Transverse colon (tissue), 4 donors: Measurements from ENCODE around the gene DPF3. TPM values are rescaled to one million over a fixed set of nuclear protein-coding genes. Genes with fewer than 3 reads are reported as not detected.

ENCODE experiments used
- DNase-seq: peaks from one replicate; pipeline ENCODE4 v3.0.0-alpha.2; 2019
- H3K27ac ChIP-seq, 4 donors: fragments of 200-600 bp; sonication (generic); 2 replicates each; pipeline ENCODE4 v1.5.1; 2016 to 2018; ENCODE audit warnings: inconsistent platforms in 4 of 4
- H3K27me3 ChIP-seq: fragments of 200-600 bp; sonication (generic); 2 replicates; pipeline ENCODE4 v1.5.1; 2017; ENCODE audit warnings: inconsistent platforms
- H3K36me3 ChIP-seq, 4 donors: fragments of 200-600 bp; sonication (generic); 2 replicates each; pipeline ENCODE4 v1.5.1; 2017 to 2019; ENCODE audit warnings: inconsistent platforms in 4 of 4
- H3K4me1 ChIP-seq, 4 donors: fragments of 200-600 bp; sonication (generic); 2 replicates each; pipeline ENCODE4 v1.5.1; 2017 to 2020; ENCODE audit warnings: inconsistent platforms in 4 of 4
- H3K4me3 ChIP-seq, 4 donors: fragments of 200-600 bp; sonication (generic); 1 replicate in 1 of 4; 2 replicates in 3 of 4; pipeline versions ENCODE4 v1.5.1 to v1.6.1; 2017 to 2019; ENCODE audit warnings: inconsistent platforms in 4 of 4
- H3K9me3 ChIP-seq, 2 donors: fragments of 200-600 bp; sonication (generic); 2 replicates each; pipeline ENCODE4 v1.5.1; 2017 to 2019; ENCODE audit warnings: inconsistent platforms in 2 of 2
- EP300 ChIP-seq: sonication (generic); formaldehyde crosslinking; IDR thresholded peaks from one replicate; pipeline ENCODE4 v1.6.1; 2017; ENCODE audit warnings: antibody characterized with exemption, low read depth
- POLR2A ChIP-seq: fragments of 450-650 bp; IDR thresholded peaks from one replicate; pipeline ENCODE4 v1.6.1; 2016; ENCODE audit warnings: antibody characterized with exemption, mild to moderate bottlenecking, moderate library complexity
- POLR2AphosphoS5 ChIP-seq, 3 donors: sonication (generic); formaldehyde crosslinking; IDR thresholded peaks; one replicate each; pipeline ENCODE4 v1.6.1; 2016; ENCODE audit warnings: antibody characterized with exemption in 3 of 3
- WGBS, 2 donors: methylation state at CpG; one replicate each; pipeline ENCODE4 v1.1.5; 2018; ENCODE audit warnings: low coverage in 1 of 2; 5-methylcytosine and 5-hydroxymethylcytosine counted together
- in situ Hi-C, 4 donors: fragments of 200-750 bp; cut with MboI; loops; one replicate each; pipeline versions ENCODE4 v1.15.0 to v1.15.1; 2017; ENCODE audit warnings: low sequenced_read_pairs in 3 of 4, low pct_ligation_motif_present in 1 of 4, low pct_unique_long_range_greater_than_20kb in 1 of 4
- intact Hi-C: fragments of 100-400 bp; cut with DNase I; formaldehyde crosslinking; loops from one replicate; pipeline ENCODE4 v1.15.1; 2023; ENCODE audit warnings: low total_unique reads
- total RNA-seq, 4 donors: library from RNA; depleted of rRNA; stranded (reverse); fragments of >200 nt; gene quantifications; one replicate each; pipeline ENCODE4 v1.1.0, GENCODE V29; 2016
- TF ChIP-seq, protein P1 (sequence below), 5 experiments: fragments of 200-600 bp in 3 of 5; fragments of 450-650 bp in 2 of 5; sonication (generic) in 3 of 5; IDR thresholded peaks; 1 replicate in 2 of 5; 2 replicates in 3 of 5; pipeline ENCODE4 v1.5.1; 2016 to 2017; ENCODE audit warnings: antibody characterized with exemption in 5 of 5, inconsistent platforms in 3 of 5, mild to moderate bottlenecking in 2 of 5, moderate library complexity in 1 of 5

DPF3 gene
- total RNA-seq, 4 donors from 2014 or later: 7.1 to 23.5 (median 10.9) TPM

DNA sequence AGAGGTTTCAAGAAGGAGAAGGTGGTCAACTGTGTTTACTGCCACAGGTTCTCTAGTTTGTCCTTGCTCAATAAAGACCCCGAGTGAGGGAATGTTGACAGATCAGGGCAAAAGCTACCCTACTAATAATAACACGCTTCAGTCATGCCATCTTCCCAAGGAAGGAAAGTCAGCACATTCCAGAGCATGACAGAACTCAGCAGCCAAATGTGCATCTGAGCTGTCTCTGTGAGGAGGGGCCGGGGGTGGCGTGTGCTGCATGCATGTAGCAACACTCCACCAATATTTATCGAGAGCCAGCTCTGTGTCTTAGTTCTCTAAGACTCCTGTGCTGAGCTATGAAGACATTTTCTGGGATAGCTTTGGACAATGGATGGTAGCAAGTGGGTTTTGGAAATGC, 260.4 kb downstream of the DPF3 start:
- Histone ChIP-seq H3K4me3 (no peak overlapping the region), H3K4me1 (no peaks in the 10 kb centered on the region), H3K36me3 (no peaks in the 10 kb centered on the region), H3K27ac (no peak overlapping the region), H3K27me3 (no peaks in the 10 kb centered on the region), H3K9me3 (no peaks in the 10 kb centered on the region)
- intact Hi-C loops (no loop called here), in situ Hi-C loops (no loop called here)
- no peak for DNase-seq
- no peak for TF ChIP-seq EP300
- TF ChIP-seq POLR2A: no peak
- TF ChIP-seq, protein P1, sequence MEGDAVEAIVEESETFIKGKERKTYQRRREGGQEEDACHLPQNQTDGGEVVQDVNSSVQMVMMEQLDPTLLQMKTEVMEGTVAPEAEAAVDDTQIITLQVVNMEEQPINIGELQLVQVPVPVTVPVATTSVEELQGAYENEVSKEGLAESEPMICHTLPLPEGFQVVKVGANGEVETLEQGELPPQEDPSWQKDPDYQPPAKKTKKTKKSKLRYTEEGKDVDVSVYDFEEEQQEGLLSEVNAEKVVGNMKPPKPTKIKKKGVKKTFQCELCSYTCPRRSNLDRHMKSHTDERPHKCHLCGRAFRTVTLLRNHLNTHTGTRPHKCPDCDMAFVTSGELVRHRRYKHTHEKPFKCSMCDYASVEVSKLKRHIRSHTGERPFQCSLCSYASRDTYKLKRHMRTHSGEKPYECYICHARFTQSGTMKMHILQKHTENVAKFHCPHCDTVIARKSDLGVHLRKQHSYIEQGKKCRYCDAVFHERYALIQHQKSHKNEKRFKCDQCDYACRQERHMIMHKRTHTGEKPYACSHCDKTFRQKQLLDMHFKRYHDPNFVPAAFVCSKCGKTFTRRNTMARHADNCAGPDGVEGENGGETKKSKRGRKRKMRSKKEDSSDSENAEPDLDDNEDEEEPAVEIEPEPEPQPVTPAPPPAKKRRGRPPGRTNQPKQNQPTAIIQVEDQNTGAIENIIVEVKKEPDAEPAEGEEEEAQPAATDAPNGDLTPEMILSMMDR (IDR thresholded peaks at IDR 0.05): no peak
- TF ChIP-seq POLR2AphosphoS5 (IDR thresholded peaks at IDR 0.05): no peak
- 60 to 84% methylated on average over 1 to 5 of the region's 5 CpGs for WGBS, 2 donors

DNA sequence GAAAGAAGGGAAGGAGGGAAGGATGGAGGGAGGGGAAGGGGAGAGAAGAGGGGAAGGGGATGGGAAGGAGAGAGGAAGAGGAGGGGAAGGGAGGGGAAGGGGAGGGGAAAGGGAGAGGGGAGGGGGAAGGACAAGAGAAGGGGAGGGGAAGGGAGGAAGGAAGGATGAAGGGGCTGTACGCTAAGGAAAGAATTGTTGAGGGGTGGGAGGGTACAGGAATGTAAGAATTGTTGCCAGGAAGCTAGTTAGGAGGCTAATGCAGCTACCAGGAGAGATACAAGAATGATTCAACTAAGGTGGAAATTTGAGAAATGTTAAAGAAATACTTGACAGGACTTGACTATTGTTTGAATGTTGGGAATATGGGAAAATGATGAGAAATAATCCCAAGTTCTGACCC, 261.2 kb downstream of the DPF3 start:
- 60 to 100% methylated on average over 1 of the region's 1 CpG for WGBS, 2 donors
- no peak overlapping the region for H3K4me3 ChIP-seq
- DNase-seq: no peak
- H3K36me3 ChIP-seq: no peaks in the 10 kb centered on the region
- H3K4me1 ChIP-seq: no peaks in the 10 kb centered on the region
- H3K27ac ChIP-seq: no peak overlapping the region
- intact Hi-C loops: no loop called here
- H3K9me3 ChIP-seq: no peaks in the 10 kb centered on the region
- in situ Hi-C loops: no loop called here
- H3K27me3 ChIP-seq: no peaks in the 10 kb centered on the region
- TF ChIP-seq, protein P1 (IDR thresholded peaks at IDR 0.05): no peak
- no peak for TF ChIP-seq EP300
- no peak for TF ChIP-seq POLR2AphosphoS5 (IDR thresholded peaks at IDR 0.05)
- TF ChIP-seq POLR2A: no peak

DNA sequence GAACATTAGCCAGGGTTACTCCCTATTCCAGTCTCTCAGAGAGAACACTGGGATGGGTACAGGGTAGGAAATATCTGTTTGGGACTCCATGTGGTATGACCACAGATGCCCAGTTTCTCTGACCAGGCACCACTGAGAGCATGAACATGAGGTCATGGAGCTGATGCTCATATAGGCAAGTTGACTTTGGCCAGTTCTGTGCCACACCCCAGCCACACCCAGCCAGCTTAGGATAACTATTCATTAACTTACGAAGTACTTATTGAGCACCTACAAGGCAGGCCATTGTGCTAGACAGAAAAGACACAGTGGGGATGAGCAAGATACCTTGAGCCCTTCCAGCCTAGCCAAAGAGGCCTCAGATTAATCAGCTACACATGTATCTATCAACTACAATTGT, 262.5 kb downstream of the DPF3 start:
- DNase-seq: no peak
- intact Hi-C loops (no loop called here), in situ Hi-C loops (no loop called here)
- H3K9me3 ChIP-seq: peaks cover 0 to 2% of the 10 kb centered on the region in 2 donors
- no peaks in the 10 kb centered on the region for H3K36me3 ChIP-seq
- H3K27me3 ChIP-seq: no peaks in the 10 kb centered on the region
- WGBS, 2 donors: 67 to 81% methylated on average over 1 of the region's 1 CpG
- H3K27ac ChIP-seq: no peak overlapping the region
- TF ChIP-seq EP300 (no peak), POLR2A (no peak)
- H3K4me1 ChIP-seq: no peaks in the 10 kb centered on the region
- H3K4me3 ChIP-seq: no peak overlapping the region

DNA sequence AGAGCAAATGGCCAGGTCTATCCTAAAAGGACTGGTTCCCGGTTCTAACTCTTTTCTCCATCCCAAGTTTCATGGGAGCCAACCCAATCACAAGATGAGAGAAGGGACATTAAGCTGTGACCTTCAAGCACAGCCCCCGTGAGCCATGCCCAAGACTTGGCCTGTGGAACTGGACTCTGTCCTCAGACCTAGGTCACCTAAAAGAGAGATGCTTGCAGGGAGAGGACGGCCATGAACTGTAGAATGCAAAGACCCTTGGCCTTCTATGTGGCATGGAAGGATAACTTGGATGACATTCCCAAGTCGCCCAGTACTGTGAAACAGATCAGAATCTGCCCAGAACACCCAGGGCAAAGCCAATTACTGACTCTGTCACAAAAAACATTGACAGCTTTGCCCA, 263.5 kb downstream of the DPF3 start:
- TF ChIP-seq POLR2A (no peak), POLR2AphosphoS5 (IDR thresholded peaks at IDR 0.05) (no peak), EP300 (no peak)
- TF ChIP-seq, protein P1 (IDR thresholded peaks at IDR 0.05): no peak
- in situ Hi-C loops (no loop called here), intact Hi-C loops (no loop called here)
- H3K36me3 ChIP-seq: no peaks in the 10 kb centered on the region
- H3K4me3 ChIP-seq: no peak overlapping the region
- no peak overlapping the region for H3K27ac ChIP-seq
- no peaks in the 10 kb centered on the region for H3K4me1 ChIP-seq
- peaks cover 0 to 2% of the 10 kb centered on the region in 2 donors for H3K9me3 ChIP-seq
- 80 to 92% methylated on average over 1 to 4 of the region's 4 CpGs for WGBS, 2 donors
- H3K27me3 ChIP-seq: no peaks in the 10 kb centered on the region
- no peak for DNase-seq

DNA sequence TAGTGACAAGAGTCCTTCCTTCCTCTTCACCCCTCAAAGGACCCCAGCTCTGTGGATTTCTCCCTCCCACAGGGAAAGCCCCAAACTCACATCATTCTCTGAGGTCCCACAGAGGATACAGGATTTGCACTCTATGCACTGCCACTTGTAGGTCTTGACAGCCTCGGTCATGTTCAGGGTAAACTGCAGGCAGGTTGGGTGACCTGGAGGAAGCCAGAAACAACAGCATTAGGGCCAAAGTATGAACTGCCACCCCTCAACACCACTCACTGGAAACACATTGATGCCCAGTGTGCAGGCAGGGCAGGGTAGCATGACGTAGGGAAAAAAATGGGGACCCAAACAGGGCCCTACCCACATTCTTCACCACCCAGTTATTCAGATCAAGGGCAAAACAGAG, 264.4 kb downstream of the DPF3 start:
- no peak for DNase-seq

More for the DNA sequence above, 264.4 kb downstream of the DPF3 start:
- Histone ChIP-seq H3K36me3 (no peaks in the 10 kb centered on the region), H3K4me3 (no peak overlapping the region), H3K4me1 (no peaks in the 10 kb centered on the region), H3K27me3 (no peaks in the 10 kb centered on the region), H3K27ac (no peak overlapping the region), H3K9me3 (peaks cover 0 to 2% of the 10 kb centered on the region in 2 donors)
- 88% methylated on average over 2 of the region's 2 CpGs; no CpG with 5 or more reads in 1 of the 2 donors for WGBS, 2 donors
- in situ Hi-C loops: no loop called here
- TF ChIP-seq POLR2AphosphoS5 (IDR thresholded peaks at IDR 0.05) (no peak), EP300 (no peak), POLR2A (no peak)
- TF ChIP-seq, protein P1 (IDR thresholded peaks at IDR 0.05): no peak
- intact Hi-C loops: no loop called here
